Pancreas (tissue), 10 donors: ENCODE results near the gene KAZN. TPM values are rescaled to one million over a fixed set of nuclear protein-coding genes. Genes with fewer than 3 reads are reported as not detected.
A peak's percentile ranks its signal among the peaks of the same experiment; 100 is the strongest.

Source experiments
- ATAC-seq, 4 donors: fragments of 200-7000 bp; cut with Tn5 transposase; one replicate each; pipeline versions ENCODE4 v1.8.0 to v1.9.1; 2020; ENCODE audit warnings: mild to moderate bottlenecking in 4 of 4, moderate library complexity in 4 of 4
- DNase-seq, 6 donors: peaks; one replicate each; pipeline ENCODE4 v3.0.0-alpha.2; 2020
- FAIRE-seq: peaks from 2 replicates; lab custom pipeline; 2012; peaks lifted over from hg19 to GRCh38; lab: Jason Lieb, UNC
- H3K27ac ChIP-seq, 4 donors: fragments of 200-600 bp; sonication (generic); 1 replicate in 3 of 4; 2 replicates in 1 of 4; pipeline versions ENCODE4 v1.5.0 to v1.8.0; 2020
- H3K27me3 ChIP-seq, 4 donors: fragments of 200-600 bp; one replicate each; pipeline ENCODE4 v1.8.0; 2021
- H3K36me3 ChIP-seq, 3 donors: fragments of 200-600 bp; sonication (generic) in 1 of 3; one replicate each; pipeline versions ENCODE4 v1.5.0 to v1.8.0; 2020 to 2021
- H3K4me1 ChIP-seq, 3 donors: fragments of 200-600 bp; one replicate each; pipeline ENCODE4 v1.8.0; 2021
- H3K4me3 ChIP-seq, 4 donors: fragments of 200-600 bp; sonication (generic) in 2 of 4; one replicate each; pipeline versions ENCODE4 v1.5.0 to v1.8.0; 2020 to 2021
- H3K9me3 ChIP-seq, 4 donors: fragments of 200-600 bp; one replicate each; pipeline ENCODE4 v1.8.0; 2021
- WGBS, 2 donors: extraction: QIAGEN DNeasy Blood & Tissue Kit; methylation state at CpG; one replicate each; pipeline ENCODE4 v1.1.7; 2013; 5-methylcytosine and 5-hydroxymethylcytosine counted together
- intact Hi-C, 3 donors: fragments of 100-400 bp; cut with DNase I; formaldehyde crosslinking; loops; one replicate each; pipeline versions ENCODE4 v1.11.1 to v1.14.2; 2022
- polyA plus RNA-seq, 2 donors: library from polyadenylated mRNA; stranded (reverse); fragments of 200-250 nt; gene quantifications; one replicate each; pipeline ENCODE4 v1.2.3, GENCODE V29; 2013
- total RNA-seq, 6 donors: library from RNA; stranded (reverse); fragmentation: NEBNext Ultra II Directional in 4 of 6; extraction: Animal tissue kit (Norgen Biotek cat#: 25700) in 4 of 6; gene quantifications; one replicate each; pipeline versions ENCODE4 v1.2.1 to v1.2.4, GENCODE V29; 2021 to 2023
- TF ChIP-seq, protein P1 (sequence below), 4 donors: fragments of 200-600 bp; sonication (generic) in 3 of 4; IDR thresholded peaks; one replicate each; pipeline versions ENCODE4 v1.5.0 to v1.8.0; 2021; ENCODE audit warnings: antibody characterized with exemption in 4 of 4
- donor health status: healthy with polysubstance abuse.
- donor health status: DM: no; HTN: no; CAD: no; lungs with moderate emphysema.
- donor health status: DM: no; HTN: no; CAD: no.
- donor health status: control.
- donor health status: control.
- donor health status: Bipolar disorder and iron deficiency.
- donor health status: DM: yes; HTN: yes; CAD: no.
- donor health status: DM: no; HTN: no; CAD: no.
- donor health status: DM: no; HTN: no; CAD: no.
- donor health status: DM: yes; HTN: yes; CAD: no.

Gene KAZN
- total and polyA plus RNA-seq, 8 donors, result 2.4 to 6.0 (median 4.1) TPM

DNA sequence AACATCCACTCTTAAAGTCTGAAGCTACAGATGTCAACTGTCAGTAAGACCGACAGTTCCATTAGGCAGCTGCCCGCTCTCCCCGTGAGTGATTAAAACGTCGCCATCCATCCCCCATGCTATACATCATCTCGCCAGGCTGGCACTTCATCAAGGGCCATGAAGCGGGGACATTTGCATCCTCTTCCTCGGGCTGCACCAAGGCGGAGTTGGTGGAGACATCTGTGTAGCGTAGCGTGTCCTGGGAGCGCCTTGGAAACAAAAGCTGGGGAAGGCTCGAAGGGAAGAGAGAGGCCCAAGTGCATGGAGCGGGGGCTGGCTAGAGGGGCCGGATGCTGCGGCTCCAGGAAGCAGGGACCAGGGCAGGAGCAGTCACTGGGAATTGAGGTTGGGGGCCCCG is 250.1 kb downstream of the KAZN start:
- DNase-seq (no peak), FAIRE-seq (no peak), ATAC-seq (no peak)
- no peak overlapping the region for H3K4me3 ChIP-seq
- 87 to 88% methylated on average over 17 of the region's 17 CpGs for WGBS, 2 donors
- intact Hi-C loops, result no loop called here
- TF ChIP-seq, protein P1, sequence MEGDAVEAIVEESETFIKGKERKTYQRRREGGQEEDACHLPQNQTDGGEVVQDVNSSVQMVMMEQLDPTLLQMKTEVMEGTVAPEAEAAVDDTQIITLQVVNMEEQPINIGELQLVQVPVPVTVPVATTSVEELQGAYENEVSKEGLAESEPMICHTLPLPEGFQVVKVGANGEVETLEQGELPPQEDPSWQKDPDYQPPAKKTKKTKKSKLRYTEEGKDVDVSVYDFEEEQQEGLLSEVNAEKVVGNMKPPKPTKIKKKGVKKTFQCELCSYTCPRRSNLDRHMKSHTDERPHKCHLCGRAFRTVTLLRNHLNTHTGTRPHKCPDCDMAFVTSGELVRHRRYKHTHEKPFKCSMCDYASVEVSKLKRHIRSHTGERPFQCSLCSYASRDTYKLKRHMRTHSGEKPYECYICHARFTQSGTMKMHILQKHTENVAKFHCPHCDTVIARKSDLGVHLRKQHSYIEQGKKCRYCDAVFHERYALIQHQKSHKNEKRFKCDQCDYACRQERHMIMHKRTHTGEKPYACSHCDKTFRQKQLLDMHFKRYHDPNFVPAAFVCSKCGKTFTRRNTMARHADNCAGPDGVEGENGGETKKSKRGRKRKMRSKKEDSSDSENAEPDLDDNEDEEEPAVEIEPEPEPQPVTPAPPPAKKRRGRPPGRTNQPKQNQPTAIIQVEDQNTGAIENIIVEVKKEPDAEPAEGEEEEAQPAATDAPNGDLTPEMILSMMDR (IDR thresholded peaks at IDR 0.05), result no peak
- no peak overlapping the region for H3K27ac ChIP-seq
- H3K4me1 ChIP-seq, result peaks cover 10 to 27% (median 15%) of the 10 kb centered on the region in 3 donors
- no peaks in the 10 kb centered on the region for H3K36me3 ChIP-seq
- no peaks in the 10 kb centered on the region for H3K27me3 ChIP-seq
- no peaks in the 10 kb centered on the region for H3K9me3 ChIP-seq

DNA sequence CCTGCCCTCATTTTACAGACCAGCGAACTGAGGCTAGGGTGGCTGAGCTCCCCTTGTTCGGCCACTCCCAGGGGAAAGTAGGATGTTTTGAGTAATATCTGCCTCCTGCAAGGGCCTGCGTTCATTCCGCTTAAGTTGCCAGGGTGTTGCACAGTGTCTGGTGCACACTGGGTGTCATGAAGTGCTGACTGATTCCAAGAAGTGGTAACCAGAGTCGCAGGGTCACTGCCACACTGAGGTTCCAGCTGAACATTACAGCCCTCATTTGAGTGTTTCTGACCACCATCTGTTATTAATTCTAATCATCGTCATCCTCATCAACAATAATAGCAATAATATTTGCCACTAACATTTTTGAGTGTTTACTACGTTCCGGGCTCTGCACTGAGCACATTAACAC is 250.6 kb downstream of the KAZN start:
- H3K9me3 ChIP-seq, result no peaks in the 10 kb centered on the region
- H3K27me3 ChIP-seq, result no peaks in the 10 kb centered on the region
- H3K36me3 ChIP-seq, result no peaks in the 10 kb centered on the region
- FAIRE-seq, result no peak
- no peak overlapping the region for H3K27ac ChIP-seq
- no peak for DNase-seq
- intact Hi-C loops, result no loop called here
- H3K4me1 ChIP-seq, result peaks cover 10 to 27% (median 15%) of the 10 kb centered on the region in 3 donors
- 87 to 91% methylated on average over 8 of the region's 8 CpGs for WGBS, 2 donors
- TF ChIP-seq, protein P1 (IDR thresholded peaks at IDR 0.05), result no peak
- no peak for ATAC-seq
- no peak overlapping the region for H3K4me3 ChIP-seq

DNA sequence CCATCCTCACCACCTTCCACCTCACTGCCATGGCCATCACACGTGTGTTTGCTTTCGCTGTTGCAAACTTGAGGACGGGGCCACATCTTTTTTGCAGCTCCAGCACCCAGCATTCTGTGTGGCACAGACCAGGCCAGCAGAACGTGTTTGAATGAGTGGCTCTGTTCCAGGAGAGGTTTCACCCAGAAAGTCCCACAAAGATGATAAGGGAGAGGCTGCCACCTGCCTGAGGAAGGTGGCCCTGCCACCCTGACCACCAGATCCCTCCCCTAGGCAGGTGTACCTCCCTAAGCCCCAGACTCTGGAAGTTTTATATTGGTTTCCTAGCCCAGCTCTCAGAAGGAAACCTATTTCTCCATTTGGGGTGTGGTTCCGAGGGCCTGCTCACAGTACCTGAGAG is 252.1 kb downstream of the KAZN start:
- Histone ChIP-seq H3K36me3 (no peaks in the 10 kb centered on the region), H3K9me3 (no peaks in the 10 kb centered on the region), H3K27ac (no peak overlapping the region), H3K4me3 (no peak overlapping the region), H3K4me1 (peaks cover 10 to 27% (median 15%) of the 10 kb centered on the region in 3 donors), H3K27me3 (no peaks in the 10 kb centered on the region)
- WGBS, 2 donors, result 61 to 63% methylated on average over 5 of the region's 5 CpGs
- intact Hi-C loops, result no loop called here
- FAIRE-seq (no peak), ATAC-seq (peak; percentile 18 to 55 (median 44)), DNase-seq (peak in 4 of 6 donors; percentile 28 to 56 (median 42))
- TF ChIP-seq, protein P1 (IDR thresholded peaks at IDR 0.05), result peak in 2 of 4 donors; percentile 17 to 25

DNA sequence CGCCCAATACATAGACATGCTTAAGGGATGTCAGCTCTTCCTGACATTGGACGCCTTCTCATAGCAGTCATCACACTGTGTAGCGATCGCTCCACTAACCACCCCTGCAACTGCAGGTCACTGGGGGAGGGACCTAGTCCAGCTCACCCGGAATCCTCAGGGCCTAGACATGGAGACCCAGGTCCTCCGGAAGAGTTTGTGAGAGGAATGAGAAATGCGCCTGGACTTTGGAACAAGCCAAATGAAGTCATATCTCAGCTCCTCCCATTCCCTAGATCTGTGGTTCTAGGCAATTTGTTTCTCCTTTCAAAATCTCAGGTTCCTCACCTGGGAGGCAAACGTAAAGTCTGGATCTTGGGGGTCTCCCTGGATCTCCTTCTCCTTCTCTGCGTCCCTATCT is 253.3 kb downstream of the KAZN start:
- no peak overlapping the region for H3K4me3 ChIP-seq
- H3K27me3 ChIP-seq, result no peaks in the 10 kb centered on the region
- no peaks in the 10 kb centered on the region for H3K36me3 ChIP-seq
- DNase-seq, result peak in 4 of 6 donors; percentile 27 to 49 (median 40)
- TF ChIP-seq, protein P1 (IDR thresholded peaks at IDR 0.05), result no peak
- FAIRE-seq, result no peak
- H3K27ac ChIP-seq, result peak overlapping the region; percentile 37 to 61 (median 46)
- ATAC-seq, result peak; percentile 63 to 72 (median 66)
- H3K9me3 ChIP-seq, result no peaks in the 10 kb centered on the region
- peaks cover 10 to 27% (median 15%) of the 10 kb centered on the region in 3 donors for H3K4me1 ChIP-seq
- 64% methylated on average over 9 of the region's 9 CpGs for WGBS, 2 donors
- intact Hi-C loops, result no loop called here

DNA sequence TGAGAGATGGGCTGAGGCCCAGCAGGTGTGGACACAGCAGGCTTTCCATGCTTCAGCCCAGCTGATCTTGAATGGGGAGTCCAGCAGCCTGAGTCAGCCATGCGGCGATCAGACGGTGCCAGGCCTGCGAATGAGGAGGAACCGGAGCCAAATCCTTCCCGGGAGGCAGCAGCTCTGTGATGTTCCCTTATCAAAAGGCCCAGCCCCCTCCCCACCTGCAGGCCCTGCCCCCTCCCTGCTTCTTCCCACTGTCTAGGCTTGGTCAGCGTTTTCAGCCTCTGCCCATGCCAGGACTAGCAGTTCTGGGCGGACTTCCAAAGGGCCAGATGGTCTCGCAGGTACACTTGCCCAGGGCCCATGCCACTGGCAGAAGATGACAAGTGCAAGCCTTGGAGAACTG is 253.8 kb downstream of the KAZN start:
- 13 to 23% methylated on average over 9 of the region's 9 CpGs for WGBS, 2 donors
- no peaks in the 10 kb centered on the region for H3K9me3 ChIP-seq
- H3K27ac ChIP-seq, result peak overlapping the region; percentile 28 to 61 (median 42)
- peaks cover 10 to 27% (median 15%) of the 10 kb centered on the region in 3 donors for H3K4me1 ChIP-seq
- FAIRE-seq (no peak), DNase-seq (peak; percentile 89 to 99 (median 98)), ATAC-seq (peak; percentile 90 to 95 (median 94))
- H3K36me3 ChIP-seq, result no peaks in the 10 kb centered on the region
- TF ChIP-seq, protein P1 (IDR thresholded peaks at IDR 0.05), result no peak
- H3K4me3 ChIP-seq, result no peak overlapping the region
- H3K27me3 ChIP-seq, result no peaks in the 10 kb centered on the region
- intact Hi-C loops, result no loop called here
